ENCODE measurements around the gene MYO1B. TPM values are rescaled to one million over a fixed set of nuclear protein-coding genes. Genes with fewer than 3 reads are reported as not detected.

MYO1B gene
- total and polyA plus RNA-seq, 8 donors: 136 to 305 (median 197) TPM

DNA sequence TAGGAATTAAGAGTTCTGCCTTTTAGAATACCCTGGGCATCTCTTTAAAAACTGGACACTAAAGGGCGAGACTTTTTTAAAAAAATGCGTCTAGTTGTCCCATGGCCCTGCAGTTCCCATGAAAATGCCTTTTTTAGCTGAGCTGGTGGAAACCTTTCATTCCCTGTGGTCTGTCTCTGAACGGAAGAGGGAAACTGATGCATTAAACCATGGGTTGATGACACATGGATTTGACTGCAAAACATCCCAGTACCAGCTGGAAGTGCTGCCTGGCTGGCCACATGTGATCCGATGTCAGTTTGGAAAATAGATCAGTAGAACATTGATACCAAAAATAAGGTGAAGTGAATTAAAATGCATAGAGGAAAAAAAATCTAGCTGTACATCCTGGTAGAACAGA lies 129.2 kb downstream of the MYO1B start:
- H3K36me3 ChIP-seq: peaks cover 0 to 8% of the 10 kb centered on the region in 2 donors
- TF ChIP-seq, protein P1, sequence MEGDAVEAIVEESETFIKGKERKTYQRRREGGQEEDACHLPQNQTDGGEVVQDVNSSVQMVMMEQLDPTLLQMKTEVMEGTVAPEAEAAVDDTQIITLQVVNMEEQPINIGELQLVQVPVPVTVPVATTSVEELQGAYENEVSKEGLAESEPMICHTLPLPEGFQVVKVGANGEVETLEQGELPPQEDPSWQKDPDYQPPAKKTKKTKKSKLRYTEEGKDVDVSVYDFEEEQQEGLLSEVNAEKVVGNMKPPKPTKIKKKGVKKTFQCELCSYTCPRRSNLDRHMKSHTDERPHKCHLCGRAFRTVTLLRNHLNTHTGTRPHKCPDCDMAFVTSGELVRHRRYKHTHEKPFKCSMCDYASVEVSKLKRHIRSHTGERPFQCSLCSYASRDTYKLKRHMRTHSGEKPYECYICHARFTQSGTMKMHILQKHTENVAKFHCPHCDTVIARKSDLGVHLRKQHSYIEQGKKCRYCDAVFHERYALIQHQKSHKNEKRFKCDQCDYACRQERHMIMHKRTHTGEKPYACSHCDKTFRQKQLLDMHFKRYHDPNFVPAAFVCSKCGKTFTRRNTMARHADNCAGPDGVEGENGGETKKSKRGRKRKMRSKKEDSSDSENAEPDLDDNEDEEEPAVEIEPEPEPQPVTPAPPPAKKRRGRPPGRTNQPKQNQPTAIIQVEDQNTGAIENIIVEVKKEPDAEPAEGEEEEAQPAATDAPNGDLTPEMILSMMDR (IDR thresholded peaks at IDR 0.05): no peak
- no peak overlapping the region for H3K27ac ChIP-seq
- no peak overlapping the region for H3K4me3 ChIP-seq
- H3K27me3 ChIP-seq: no peaks in the 10 kb centered on the region
- H3K4me1 ChIP-seq: peaks cover 9 to 19% of the 10 kb centered on the region in 2 donors
- H3K9me3 ChIP-seq: no peaks in the 10 kb centered on the region
- ATAC-seq (no peak), DNase-seq (no peak)
- intact Hi-C loops (cut with DNase I): no loop called here

DNA sequence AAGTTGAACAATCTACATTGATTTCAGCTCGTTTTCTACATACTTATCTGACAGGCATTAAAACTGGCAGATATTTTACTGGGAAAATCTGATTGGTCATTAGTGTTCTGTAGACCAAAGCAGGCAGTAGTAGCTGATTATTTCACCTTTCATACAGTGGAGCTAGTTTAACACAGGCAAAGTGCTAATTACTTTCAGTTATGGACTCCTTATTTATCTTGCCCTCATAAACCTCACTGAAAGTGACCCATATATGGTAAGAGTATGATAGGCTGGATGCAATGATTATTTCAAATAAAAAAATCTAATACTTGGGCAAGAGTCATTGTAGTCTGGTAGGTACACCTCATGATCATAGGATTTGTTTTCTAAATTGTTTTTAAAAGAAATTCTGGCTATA lies 129.7 kb downstream of the MYO1B start:
- Histone ChIP-seq H3K27me3 (no peaks in the 10 kb centered on the region), H3K4me3 (no peak overlapping the region), H3K27ac (no peak overlapping the region), H3K36me3 (peaks cover 0 to 8% of the 10 kb centered on the region in 2 donors), H3K9me3 (no peaks in the 10 kb centered on the region), H3K4me1 (peaks cover 9 to 19% of the 10 kb centered on the region in 2 donors)
- intact Hi-C loops (cut with DNase I): no loop called here
- TF ChIP-seq, protein P1 (IDR thresholded peaks at IDR 0.05): no peak
- no peak for ATAC-seq
- DNase-seq: no peak

DNA sequence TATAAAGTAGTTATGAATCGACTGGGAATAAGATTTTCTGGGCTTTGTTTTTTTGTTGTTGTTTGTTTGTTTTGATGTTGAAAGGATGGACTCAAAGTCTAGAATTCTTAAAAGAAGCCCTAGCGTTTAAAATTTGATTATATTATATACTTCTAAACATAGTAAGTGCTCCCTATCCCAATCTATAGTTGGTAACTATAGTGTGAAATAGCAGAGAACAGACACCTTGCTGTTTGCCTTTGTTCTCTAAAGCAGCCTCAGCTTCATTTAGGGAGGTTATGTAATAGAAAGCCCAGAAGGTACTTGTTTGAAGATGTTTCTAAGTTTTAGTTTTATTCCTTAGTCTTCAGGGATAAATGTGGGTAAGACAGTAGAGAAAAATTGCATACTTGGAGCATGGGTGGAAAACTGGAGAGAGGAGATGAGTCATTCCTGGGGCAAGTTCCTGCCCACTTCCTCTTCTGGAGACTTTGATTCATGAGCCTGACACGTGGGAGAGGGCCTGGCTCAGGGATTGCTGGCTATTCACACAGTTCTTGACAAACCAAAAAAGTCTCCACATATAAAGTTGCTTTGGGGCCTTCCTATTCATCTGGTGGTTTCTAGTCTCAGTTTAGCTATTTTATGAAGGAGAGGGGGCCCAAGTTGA lies 131.9 kb downstream of the MYO1B start:
- no peaks in the 10 kb centered on the region for H3K27me3 ChIP-seq
- intact Hi-C loops (cut with DNase I): no loop called here
- peak in 2 of 4 donors; percentile 33 to 84 for DNase-seq
- TF ChIP-seq, protein P1 (IDR thresholded peaks at IDR 0.05): no peak
- peaks cover 0 to 6% of the 10 kb centered on the region in 2 donors for H3K36me3 ChIP-seq
- peak; percentile 98 for ATAC-seq
- H3K9me3 ChIP-seq: no peaks in the 10 kb centered on the region
- peaks cover 9 to 19% of the 10 kb centered on the region in 2 donors for H3K4me1 ChIP-seq
- peak overlapping the region; percentile 61 to 71 for H3K27ac ChIP-seq
- H3K4me3 ChIP-seq: no peak overlapping the region

DNA sequence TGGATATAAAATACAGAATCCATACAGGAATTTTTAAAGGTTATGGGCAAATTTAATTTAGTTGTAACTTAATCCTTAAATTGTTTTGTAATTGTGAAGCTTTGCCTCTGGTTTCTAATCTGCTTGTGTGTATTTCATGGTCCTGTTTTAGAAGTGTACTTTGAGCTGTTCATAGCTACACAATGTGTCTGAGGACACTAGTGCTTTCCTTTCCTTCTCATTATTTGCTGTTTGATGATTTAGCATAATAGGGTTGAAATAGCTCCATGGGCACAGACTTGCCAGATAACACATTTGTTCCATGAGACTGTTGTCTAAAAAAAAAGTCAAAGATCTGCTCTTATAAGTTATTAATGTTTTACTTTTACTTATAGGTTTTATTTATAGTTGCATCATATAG lies 134.2 kb downstream of the MYO1B start:
- DNase-seq (no peak), ATAC-seq (no peak)
- H3K9me3 ChIP-seq: no peaks in the 10 kb centered on the region
- no peak overlapping the region for H3K4me3 ChIP-seq
- no peaks in the 10 kb centered on the region for H3K27me3 ChIP-seq
- H3K4me1 ChIP-seq: peaks cover 14 to 31% of the 10 kb centered on the region in 2 donors
- H3K36me3 ChIP-seq: peaks cover 0 to 4% of the 10 kb centered on the region in 2 donors
- intact Hi-C loops (cut with DNase I): no loop called here
- no peak overlapping the region for H3K27ac ChIP-seq
- TF ChIP-seq, protein P1 (IDR thresholded peaks at IDR 0.05): no peak

DNA sequence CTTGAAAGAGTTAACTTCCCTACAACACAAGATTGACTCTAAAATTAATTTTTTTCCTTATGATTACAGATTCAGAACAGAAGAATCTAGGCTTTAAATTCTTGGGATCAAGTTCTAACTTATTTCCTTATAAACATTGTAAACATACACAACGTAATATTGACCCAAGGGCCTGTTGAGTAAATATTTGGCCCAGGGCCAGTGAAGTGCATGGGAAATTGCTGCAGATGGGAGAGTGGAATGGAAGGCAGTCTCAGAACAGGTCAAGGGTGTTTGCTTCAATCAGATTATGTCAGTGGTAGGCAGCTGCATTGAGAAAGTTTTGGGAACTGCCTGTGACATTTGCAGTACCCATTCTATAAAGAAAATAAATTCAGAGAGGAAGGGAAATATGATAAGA lies 137.6 kb downstream of the MYO1B start:
- intact Hi-C loops (cut with DNase I): no loop called here
- Histone ChIP-seq H3K9me3 (no peaks in the 10 kb centered on the region), H3K36me3 (peaks cover 0 to 18% of the 10 kb centered on the region in 2 donors), H3K27me3 (no peaks in the 10 kb centered on the region), H3K4me1 (peaks cover 5 to 23% of the 10 kb centered on the region in 2 donors), H3K27ac (peak overlapping the region in 1 of 2 donors; percentile 25), H3K4me3 (no peak overlapping the region)
- DNase-seq: peak in 2 of 4 donors; percentile 47 to 55
- ATAC-seq: peak; percentile 70
- TF ChIP-seq, protein P1 (IDR thresholded peaks at IDR 0.05): no peak

Data from left lung (tissue), 10 donors.